Mesendoderm (in vitro differentiated cells): ENCODE data around the gene ACTN2.

Experiments
- DNase-seq: peaks from one replicate; pipeline ENCODE4 v3.0.0; 2013
- H2AK5ac ChIP-seq: 2 replicates; pipeline ENCODE4 v1.6.1; 2013; ENCODE audit warnings: low read length, inconsistent platforms
- H2BK120ac ChIP-seq: 2 replicates; pipeline ENCODE4 v1.6.1; 2013; ENCODE audit warnings: low read depth, mild to moderate bottlenecking, low read length, moderate library complexity, mixed read lengths
- H2BK15ac ChIP-seq: replicated peaks from 2 replicates; pipeline ENCODE4 v1.6.1; 2013; ENCODE audit warnings: low read depth, mild to moderate bottlenecking, moderate library complexity
- H2BK5ac ChIP-seq: 2 replicates; pipeline ENCODE4 v1.6.1; 2013; ENCODE audit warnings: low read length, inconsistent platforms
- H3K18ac ChIP-seq: 2 replicates; pipeline ENCODE4 v1.6.1; 2013; ENCODE audit warnings: mild to moderate bottlenecking, low read length, mixed read lengths
- H3K23ac ChIP-seq: one replicate; pipeline ENCODE4 v1.6.1; 2013; ENCODE audit warnings: low read length
- H3K27ac ChIP-seq: 2 replicates; pipeline ENCODE4 v1.5.1; 2013; ENCODE audit warnings: low read depth, mild to moderate bottlenecking, inconsistent platforms, low read length, moderate library complexity
- H3K27me3 ChIP-seq: 2 replicates; pipeline ENCODE4 v1.6.1; 2013; ENCODE audit warnings: low read length, control low read depth, mild to moderate bottlenecking, inconsistent platforms; ENCODE audit not compliant: insufficient read depth, poor library complexity
- H3K36me3 ChIP-seq: 2 replicates; pipeline ENCODE4 v1.6.1; 2013; ENCODE audit warnings: low read length, inconsistent platforms; ENCODE audit not compliant: control insufficient read depth, insufficient read depth
- H3K4ac ChIP-seq: one replicate; pipeline ENCODE4 v1.6.1; 2013; ENCODE audit warnings: low read depth, mild to moderate bottlenecking, low read length, moderate library complexity
- H3K4me1 ChIP-seq: 2 replicates; pipeline ENCODE4 v1.6.1; 2013; ENCODE audit warnings: low read depth, low read length, inconsistent platforms; ENCODE audit not compliant: control insufficient read depth
- H3K4me2 ChIP-seq: 2 replicates; pipeline ENCODE4 v1.6.1; 2013; ENCODE audit warnings: low read length
- H3K4me3 ChIP-seq: 2 replicates; pipeline ENCODE4 v1.5.1; 2013; ENCODE audit warnings: mild to moderate bottlenecking, low read length
- H3K56ac ChIP-seq: one replicate; pipeline ENCODE4 v1.6.1; 2013; ENCODE audit warnings: low read length
- H3K79me1 ChIP-seq: 2 replicates; pipeline ENCODE4 v1.6.1; 2013; ENCODE audit warnings: low read length, inconsistent platforms
- H3K79me2 ChIP-seq: 2 replicates; pipeline ENCODE4 v1.6.1; 2013; ENCODE audit warnings: mild to moderate bottlenecking, low read length; ENCODE audit not compliant: control insufficient read depth, insufficient read depth
- H3K9ac ChIP-seq: 2 replicates; pipeline ENCODE4 v1.6.1; 2013; ENCODE audit warnings: low read length, inconsistent platforms
- H4K5ac ChIP-seq: one replicate; pipeline ENCODE4 v1.6.1; 2013; ENCODE audit warnings: low read length
- H4K8ac ChIP-seq: one replicate; pipeline ENCODE4 v1.6.1; 2013; ENCODE audit warnings: low read depth, mild to moderate bottlenecking, control low read depth, low read length, moderate library complexity
- WGBS: extraction: QIAGEN DNeasy Blood & Tissue Kit; methylation state at CpG from one replicate; pipeline ENCODE4 v1.1.7; 2013; ENCODE audit warnings: low lambda C conversion rate, missing lambda C conversion rate; ENCODE audit not compliant: insufficient coverage; ENCODE audit errors: extremely low coverage; 5-methylcytosine and 5-hydroxymethylcytosine counted together

The ACTN2 gene

GRCh38 chr1:236786453-236786852 lies 100.2 kb downstream of the ACTN2 start:
- Histone ChIP-seq H2AK5ac (no peak overlapping the region), H3K27me3 (no peaks in the 10 kb centered on the region), H3K79me2 (no peaks in the 10 kb centered on the region), H3K4me2 (no peak overlapping the region), H3K9ac (no peak overlapping the region), H3K36me3 (no peaks in the 10 kb centered on the region), H2BK5ac (no peak overlapping the region), H3K4me1 (no peaks in the 10 kb centered on the region), H4K5ac (no peak overlapping the region), H3K18ac (no peak overlapping the region), H3K4ac (no peak overlapping the region), H3K4me3 (no peak overlapping the region), H3K27ac (no peak overlapping the region), H3K23ac (no peak overlapping the region), H3K79me1 (no peaks in the 10 kb centered on the region), H2BK15ac (no peak overlapping the region), H2BK120ac (no peak overlapping the region), H3K56ac (no peak overlapping the region), H4K8ac (no peak overlapping the region)
- no CpG with 5 or more reads among the region's 16 CpGs for WGBS
- no peak for DNase-seq

GRCh38 chr1:236794585-236795034 lies 108.3 kb downstream of the ACTN2 start:
- H3K79me2 ChIP-seq, result peaks cover 2% of the 10 kb centered on the region
- no peak overlapping the region for H3K23ac ChIP-seq
- peak overlapping the region; percentile 49 for H3K9ac ChIP-seq
- H3K4ac ChIP-seq, result peak overlapping the region; percentile 31
- no peak overlapping the region for H4K8ac ChIP-seq
- WGBS, result no CpG with 5 or more reads among the region's 11 CpGs
- H3K4me2 ChIP-seq, result peak overlapping the region; percentile 65
- no peak overlapping the region for H4K5ac ChIP-seq
- no peak for DNase-seq
- no peak overlapping the region for H3K18ac ChIP-seq
- peak overlapping the region; percentile 22 for H3K4me3 ChIP-seq
- H2BK120ac ChIP-seq, result no peak overlapping the region
- H2AK5ac ChIP-seq, result no peak overlapping the region
- no peaks in the 10 kb centered on the region for H3K4me1 ChIP-seq
- peaks cover 2% of the 10 kb centered on the region for H3K79me1 ChIP-seq
- peak overlapping the region; percentile 71 for H3K56ac ChIP-seq
- no peak overlapping the region for H2BK15ac ChIP-seq
- no peak overlapping the region for H3K27ac ChIP-seq
- peaks cover 2% of the 10 kb centered on the region for H3K27me3 ChIP-seq
- no peak overlapping the region for H2BK5ac ChIP-seq
- H3K36me3 ChIP-seq, result no peaks in the 10 kb centered on the region

- Histone ChIP-seq H3K79me1 (peaks cover 2% of the 10 kb centered on the region), H3K36me3 (no peaks in the 10 kb centered on the region), H3K18ac (peak within 1 kb of the TSS; percentile 78), H3K27me3 (peaks cover 2% of the 10 kb centered on the region), H2BK120ac (no peak within 1 kb of the TSS), H3K79me2 (peaks cover 2% of the 10 kb centered on the region), H3K27ac (peak within 1 kb of the TSS; percentile 15), H2BK5ac (peak within 1 kb of the TSS; percentile 30), H3K4me3 (peak within 1 kb of the TSS; percentile 96), H3K4me2 (peak within 1 kb of the TSS; percentile 94), H3K56ac (peak within 1 kb of the TSS; percentile 97), H4K5ac (no peak within 1 kb of the TSS), H2BK15ac (no peak within 1 kb of the TSS), H3K4me1 (no peaks in the 10 kb centered on the region), H3K23ac (peak within 1 kb of the TSS; percentile 45), H4K8ac (peak within 1 kb of the TSS; percentile 83), H3K4ac (peak within 1 kb of the TSS; percentile 45), H3K9ac (peak within 1 kb of the TSS; percentile 94), H2AK5ac (no peak within 1 kb of the TSS)
- WGBS, result no CpG with 5 or more reads among the region's 67 CpGs
- peak; percentile 99 for DNase-seq
Measured at GRCh38 chr1:236795035-236795756, 108.9 kb downstream of the ACTN2 start, which contains the start of gene MTR. TSS of gene MTR (plus strand) at chr1:236795292. CDS start at chr1:236795704, 412 bp downstream.

- no peak overlapping the region for H2BK15ac ChIP-seq
- no peak overlapping the region for H3K27ac ChIP-seq
- H3K4me1 ChIP-seq, result peaks cover 2% of the 10 kb centered on the region
- DNase-seq, result peak; percentile 18
- peak overlapping the region; percentile 30 for H2BK5ac ChIP-seq
- H4K5ac ChIP-seq, result no peak overlapping the region
- no peaks in the 10 kb centered on the region for H3K36me3 ChIP-seq
- H2BK120ac ChIP-seq, result no peak overlapping the region
- H4K8ac ChIP-seq, result peak overlapping the region; percentile 83
- no CpG with 5 or more reads among the region's 41 CpGs for WGBS
- peaks cover 2% of the 10 kb centered on the region for H3K27me3 ChIP-seq
- no peak overlapping the region for H2AK5ac ChIP-seq
- H3K4me2 ChIP-seq, result peak overlapping the region; percentile 94
- H3K18ac ChIP-seq, result no peak overlapping the region
- H3K79me2 ChIP-seq, result peaks cover 2% of the 10 kb centered on the region
- peak overlapping the region; percentile 45 for H3K23ac ChIP-seq
- peaks cover 2% of the 10 kb centered on the region for H3K79me1 ChIP-seq
- H3K9ac ChIP-seq, result peak overlapping the region; percentile 94
- peak overlapping the region; percentile 96 for H3K4me3 ChIP-seq
- H3K4ac ChIP-seq, result peak overlapping the region; percentile 40
- peak overlapping the region; percentile 97 for H3K56ac ChIP-seq
Measured at GRCh38 chr1:236795757-236796667, 109.7 kb downstream of the ACTN2 start.

- Histone ChIP-seq H3K79me1 (peaks cover 11% of the 10 kb centered on the region), H2BK15ac (no peak overlapping the region), H3K79me2 (peaks cover 8% of the 10 kb centered on the region), H3K18ac (no peak overlapping the region), H3K23ac (no peak overlapping the region), H3K36me3 (no peaks in the 10 kb centered on the region), H3K4me3 (no peak overlapping the region), H3K4ac (no peak overlapping the region), H2AK5ac (no peak overlapping the region), H3K4me1 (peaks cover 2% of the 10 kb centered on the region), H3K9ac (no peak overlapping the region), H3K4me2 (no peak overlapping the region), H2BK120ac (no peak overlapping the region), H3K56ac (no peak overlapping the region), H3K27ac (no peak overlapping the region), H4K8ac (no peak overlapping the region), H4K5ac (no peak overlapping the region), H2BK5ac (no peak overlapping the region), H3K27me3 (no peaks in the 10 kb centered on the region)
- no peak for DNase-seq
- WGBS, result no CpG with 5 or more reads among the region's 5 CpGs
Measured at GRCh38 chr1:236799001-236799400, 112.7 kb downstream of the ACTN2 start.
